Smooth muscle cell (in vitro differentiated cells): ENCODE data around the gene RIOK3. TPM values are rescaled to one million over a fixed set of nuclear protein-coding genes. Genes with fewer than 3 reads are reported as not detected.

Experiments
- DNase-seq: peaks from one replicate; lab custom pipeline; 2025; ENCODE audit not compliant: unreplicated experiment; lab: John Stamatoyannopoulos, UW
- H2AFZ ChIP-seq: fragments of 200-600 bp; sonication (generic); 2 replicates; pipeline ENCODE4 v1.6.0; 2016; ENCODE audit warnings: antibody characterized with exemption, low read depth, mild to moderate bottlenecking
- H3F3A ChIP-seq: fragments of 200-600 bp; sonication (generic); 2 replicates; pipeline ENCODE4 v1.6.0; 2017; ENCODE audit warnings: antibody characterized with exemption, low read depth
- H3K27ac ChIP-seq: fragments of 200-600 bp; sonication (generic); 2 replicates; pipeline ENCODE4 v1.5.1; 2016; ENCODE audit warnings: low read depth, mild to moderate bottlenecking
- H3K27me3 ChIP-seq: fragments of 200-600 bp; sonication (generic); 2 replicates; pipeline ENCODE4 v1.6.1; 2016; ENCODE audit warnings: low read depth, mild to moderate bottlenecking
- H3K36me3 ChIP-seq: fragments of 200-600 bp; sonication (generic); 2 replicates; pipeline ENCODE4 v1.5.1; 2016; ENCODE audit warnings: low read depth
- H3K4me1 ChIP-seq: fragments of 200-600 bp; sonication (generic); 2 replicates; pipeline ENCODE4 v1.5.1; 2016; ENCODE audit warnings: low read depth
- H3K4me2 ChIP-seq: fragments of 200-600 bp; sonication (generic); 2 replicates; pipeline ENCODE4 v1.6.0; 2016; ENCODE audit warnings: mild to moderate bottlenecking
- H3K4me3 ChIP-seq: fragments of 200-600 bp; sonication (generic); 2 replicates; pipeline ENCODE4 v1.5.1; 2016; ENCODE audit warnings: mild to moderate bottlenecking
- H3K79me2 ChIP-seq: fragments of 200-600 bp; sonication (generic); 2 replicates; pipeline ENCODE4 v1.6.0; 2016; ENCODE audit warnings: low read depth, mild to moderate bottlenecking
- H3K9ac ChIP-seq: fragments of 200-600 bp; sonication (generic); 2 replicates; pipeline ENCODE4 v1.6.0; 2016; ENCODE audit warnings: low read depth
- H3K9me3 ChIP-seq: fragments of 200-600 bp; sonication (generic); replicated peaks from 2 replicates; pipeline ENCODE4 v1.5.1; 2016; ENCODE audit warnings: low read depth
- H4K20me1 ChIP-seq: fragments of 200-600 bp; sonication (generic); 2 replicates; pipeline ENCODE4 v1.6.0; 2016; ENCODE audit warnings: low read depth
- WGBS: methylation state at CpG from one replicate; pipeline ENCODE4 v1.1.7; 2016; ENCODE audit warnings: low lambda C conversion rate; 5-methylcytosine and 5-hydroxymethylcytosine counted together
- polyA plus RNA-seq: library from polyadenylated mRNA; unstranded; fragments of >200 nt; fragmentation: Nextera tagmentation; extraction: Ambion mirVana; gene quantifications from 2 replicates; pipeline ENCODE4 v1.2.1, GENCODE V29; 2016
- total RNA-seq: library from RNA; depleted of rRNA; stranded (reverse); fragments of >200 nt; gene quantifications from 2 replicates; pipeline ENCODE4 v1.2.3, GENCODE V29; 2014
- TF ChIP-seq, protein P1 (sequence below): fragments of 200-600 bp; sonication (generic); IDR thresholded peaks from 2 replicates; pipeline ENCODE4 v1.5.1; 2017; ENCODE audit warnings: borderline replicate concordance, mild to moderate bottlenecking, antibody characterized with exemption; ENCODE audit not compliant: insufficient read depth, poor library complexity, severe bottlenecking

RIOK3 gene
- total and polyA plus RNA-seq, 2 experiments from 2014 or later, result 56.0 to 79.9 TPM

DNA sequence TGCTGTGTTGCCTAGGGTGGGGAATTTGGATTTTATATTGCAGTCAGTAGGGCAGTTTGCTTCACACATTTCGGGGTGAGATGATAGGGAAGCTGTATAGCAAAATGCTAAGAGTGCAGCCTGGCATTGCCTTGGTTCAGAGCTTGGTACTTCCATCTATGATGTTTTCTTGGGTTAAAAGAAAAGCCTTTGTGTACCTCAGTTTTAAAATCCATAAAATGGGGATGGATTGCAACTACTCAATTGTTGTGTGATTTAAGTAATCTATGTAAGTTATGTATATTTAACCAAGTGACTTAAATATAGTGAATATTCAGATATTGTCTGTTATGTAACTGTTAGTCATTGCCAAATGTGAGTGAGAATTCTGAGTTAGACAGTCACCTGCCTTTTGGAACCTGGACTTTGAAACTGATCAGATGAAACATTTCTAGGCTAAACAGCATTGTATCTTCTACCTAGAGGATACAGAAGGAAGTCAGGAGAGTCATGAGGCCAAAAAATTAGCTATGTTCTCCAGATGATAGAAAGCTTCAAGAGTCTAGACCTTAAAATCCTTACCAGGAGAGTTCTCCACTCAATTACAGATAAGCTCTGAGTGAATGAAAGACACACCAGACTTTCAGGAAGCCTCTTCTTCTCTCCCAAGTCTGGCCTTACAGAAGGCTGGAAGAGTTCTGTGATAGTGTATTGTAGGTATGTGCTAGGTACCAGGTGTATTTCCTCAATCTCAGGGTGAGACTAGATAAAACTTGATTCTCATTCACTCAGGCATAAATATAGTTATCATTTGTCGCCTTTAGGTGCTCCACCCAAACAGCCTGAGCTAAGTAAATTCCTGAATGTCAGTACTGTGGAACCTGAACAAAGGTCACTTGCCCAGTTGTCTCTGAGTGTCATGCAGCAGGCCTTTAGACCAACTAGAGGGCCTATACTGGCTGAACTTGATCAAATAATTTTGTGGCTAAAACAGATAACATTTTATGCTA, 7.5 kb downstream of the RIOK3 start:
- Histone ChIP-seq H3K9me3 (no peaks in the 10 kb centered on the region), H3K27me3 (no peaks in the 10 kb centered on the region), H3K9ac (no peak overlapping the region), H4K20me1 (peaks cover 100% of the 10 kb centered on the region), H3K4me3 (no peak overlapping the region), H3K4me2 (no peak overlapping the region), H3K36me3 (peaks cover 16% of the 10 kb centered on the region), H3F3A (no peaks in the 10 kb centered on the region), H2AFZ (no peak overlapping the region), H3K4me1 (no peaks in the 10 kb centered on the region), H3K27ac (no peak overlapping the region), H3K79me2 (peaks cover 80% of the 10 kb centered on the region)
- TF ChIP-seq, protein P1, sequence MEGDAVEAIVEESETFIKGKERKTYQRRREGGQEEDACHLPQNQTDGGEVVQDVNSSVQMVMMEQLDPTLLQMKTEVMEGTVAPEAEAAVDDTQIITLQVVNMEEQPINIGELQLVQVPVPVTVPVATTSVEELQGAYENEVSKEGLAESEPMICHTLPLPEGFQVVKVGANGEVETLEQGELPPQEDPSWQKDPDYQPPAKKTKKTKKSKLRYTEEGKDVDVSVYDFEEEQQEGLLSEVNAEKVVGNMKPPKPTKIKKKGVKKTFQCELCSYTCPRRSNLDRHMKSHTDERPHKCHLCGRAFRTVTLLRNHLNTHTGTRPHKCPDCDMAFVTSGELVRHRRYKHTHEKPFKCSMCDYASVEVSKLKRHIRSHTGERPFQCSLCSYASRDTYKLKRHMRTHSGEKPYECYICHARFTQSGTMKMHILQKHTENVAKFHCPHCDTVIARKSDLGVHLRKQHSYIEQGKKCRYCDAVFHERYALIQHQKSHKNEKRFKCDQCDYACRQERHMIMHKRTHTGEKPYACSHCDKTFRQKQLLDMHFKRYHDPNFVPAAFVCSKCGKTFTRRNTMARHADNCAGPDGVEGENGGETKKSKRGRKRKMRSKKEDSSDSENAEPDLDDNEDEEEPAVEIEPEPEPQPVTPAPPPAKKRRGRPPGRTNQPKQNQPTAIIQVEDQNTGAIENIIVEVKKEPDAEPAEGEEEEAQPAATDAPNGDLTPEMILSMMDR, result no peak
- no peak for DNase-seq
- WGBS, result 100% methylated on average over 2 of the region's 2 CpGs

DNA sequence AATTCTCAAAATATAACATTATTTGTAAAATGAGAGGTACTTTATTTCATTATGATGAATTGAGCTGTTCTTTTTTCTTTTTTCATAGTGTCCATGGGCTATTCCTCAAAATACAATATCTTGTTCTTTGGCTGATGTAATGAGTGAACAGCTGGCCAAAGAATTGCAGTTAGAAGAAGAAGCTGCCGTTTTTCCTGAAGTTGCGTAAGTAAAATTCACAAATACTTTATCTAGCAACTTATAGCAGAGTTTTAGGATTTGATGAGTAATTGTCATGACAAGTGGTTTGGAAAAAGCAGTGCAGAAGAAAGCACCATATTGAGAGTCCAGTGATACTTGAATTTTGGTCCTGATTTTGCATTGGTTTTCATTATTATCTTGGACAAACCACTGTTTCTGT, 9.8 kb downstream of the RIOK3 start:
- H3K79me2 ChIP-seq, result peaks cover 64% of the 10 kb centered on the region
- H3K27ac ChIP-seq, result no peak overlapping the region
- H3K9me3 ChIP-seq, result no peaks in the 10 kb centered on the region
- H3K36me3 ChIP-seq, result peaks cover 23% of the 10 kb centered on the region
- H3K27me3 ChIP-seq, result no peaks in the 10 kb centered on the region
- no peak overlapping the region for H2AFZ ChIP-seq
- TF ChIP-seq, protein P1, result no peak
- peaks cover 94% of the 10 kb centered on the region for H4K20me1 ChIP-seq
- H3K4me3 ChIP-seq, result no peak overlapping the region
- 86% methylated on average over 2 of the region's 2 CpGs for WGBS
- no peaks in the 10 kb centered on the region for H3F3A ChIP-seq
- no peaks in the 10 kb centered on the region for H3K4me1 ChIP-seq
- no peak for DNase-seq
- no peak overlapping the region for H3K9ac ChIP-seq
- no peak overlapping the region for H3K4me2 ChIP-seq

DNA sequence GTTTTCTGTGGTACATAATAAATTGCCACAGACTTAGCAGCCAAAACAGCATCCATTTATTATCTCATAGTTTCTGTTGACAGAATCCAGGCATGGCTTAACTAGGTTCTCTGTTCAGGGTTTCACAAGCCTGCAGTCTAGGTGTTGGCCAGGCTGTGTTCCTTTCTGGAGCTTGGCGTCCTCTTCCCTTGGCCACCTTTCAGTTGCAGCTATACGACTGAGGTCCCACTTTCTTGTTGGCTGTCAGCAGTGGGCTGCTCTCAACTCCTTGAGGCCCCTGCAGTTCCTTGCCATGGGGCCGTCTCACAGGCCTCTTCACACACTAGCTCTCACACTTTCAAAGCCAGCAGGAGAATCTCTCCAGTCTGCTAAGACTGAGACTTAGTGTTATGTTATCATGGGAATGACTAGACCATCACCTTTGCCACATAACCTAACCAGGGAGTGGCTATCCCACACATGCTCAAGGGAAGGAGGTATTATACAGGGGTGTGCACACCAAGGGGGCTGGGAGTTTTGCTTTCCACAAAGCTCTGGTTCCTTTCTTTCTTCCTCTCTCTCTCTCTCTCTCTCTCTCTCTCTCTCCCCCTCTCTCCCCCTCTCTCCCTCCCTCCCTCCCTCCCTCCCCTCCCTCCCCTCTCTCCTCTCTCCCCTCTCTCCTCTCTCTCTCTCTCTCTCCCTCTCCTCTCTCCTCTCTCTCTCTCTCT, 15.8 kb downstream of the RIOK3 start:
- H4K20me1 ChIP-seq, result peaks cover 87% of the 10 kb centered on the region
- no peaks in the 10 kb centered on the region for H3K27me3 ChIP-seq
- no peak overlapping the region for H3K4me3 ChIP-seq
- no peaks in the 10 kb centered on the region for H3F3A ChIP-seq
- H2AFZ ChIP-seq, result no peak overlapping the region
- H3K9ac ChIP-seq, result no peak overlapping the region
- H3K27ac ChIP-seq, result no peak overlapping the region
- no peak for DNase-seq
- H3K36me3 ChIP-seq, result peaks cover 51% of the 10 kb centered on the region
- TF ChIP-seq, protein P1, result no peak
- WGBS, result 98% methylated on average over 3 of the region's 3 CpGs
- peaks cover 20% of the 10 kb centered on the region for H3K79me2 ChIP-seq
- H3K4me1 ChIP-seq, result no peaks in the 10 kb centered on the region
- no peak overlapping the region for H3K4me2 ChIP-seq
- no peaks in the 10 kb centered on the region for H3K9me3 ChIP-seq
